22Rv1 (cell line): ENCODE data around the gene COL4A2.

ENCODE experiments used
- ZFX ChIP-seq: fragments of 450-650 bp; IDR thresholded peaks from 2 replicates; pipeline ENCODE4 v1.6.1; 2017; ENCODE audit warnings: antibody characterized with exemption, borderline replicate concordance
- TF ChIP-seq, protein P1 (sequence below): fragments of 450-650 bp; IDR thresholded peaks from 2 replicates; pipeline ENCODE4 v1.5.1; 2017; ENCODE audit warnings: mild to moderate bottlenecking

- TF ChIP-seq, protein P1, sequence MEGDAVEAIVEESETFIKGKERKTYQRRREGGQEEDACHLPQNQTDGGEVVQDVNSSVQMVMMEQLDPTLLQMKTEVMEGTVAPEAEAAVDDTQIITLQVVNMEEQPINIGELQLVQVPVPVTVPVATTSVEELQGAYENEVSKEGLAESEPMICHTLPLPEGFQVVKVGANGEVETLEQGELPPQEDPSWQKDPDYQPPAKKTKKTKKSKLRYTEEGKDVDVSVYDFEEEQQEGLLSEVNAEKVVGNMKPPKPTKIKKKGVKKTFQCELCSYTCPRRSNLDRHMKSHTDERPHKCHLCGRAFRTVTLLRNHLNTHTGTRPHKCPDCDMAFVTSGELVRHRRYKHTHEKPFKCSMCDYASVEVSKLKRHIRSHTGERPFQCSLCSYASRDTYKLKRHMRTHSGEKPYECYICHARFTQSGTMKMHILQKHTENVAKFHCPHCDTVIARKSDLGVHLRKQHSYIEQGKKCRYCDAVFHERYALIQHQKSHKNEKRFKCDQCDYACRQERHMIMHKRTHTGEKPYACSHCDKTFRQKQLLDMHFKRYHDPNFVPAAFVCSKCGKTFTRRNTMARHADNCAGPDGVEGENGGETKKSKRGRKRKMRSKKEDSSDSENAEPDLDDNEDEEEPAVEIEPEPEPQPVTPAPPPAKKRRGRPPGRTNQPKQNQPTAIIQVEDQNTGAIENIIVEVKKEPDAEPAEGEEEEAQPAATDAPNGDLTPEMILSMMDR: no peak
- no peak for TF ChIP-seq ZFX
Measured at GRCh38 chr13:110350049-110350448, 43.0 kb downstream of the COL4A2 start.
